OCI-M1 (cell line): ENCODE results near the gene LBR.
"Not testable (repeated sequence)": the region's sequence is repeated elsewhere in the genome, so short reads cannot be mapped to it uniquely, and the experiment has no call there.

Experiments
- DNase-seq: peaks from one replicate; lab custom pipeline; 2025; lab: John Stamatoyannopoulos, UW

LBR gene

GRCh38 chr1:225422795-225423517, 4.9 kb downstream of the LBR start:
- DNase-seq, result no peak

GRCh38 chr1:225422031-225422605, 5.7 kb downstream of the LBR start:
- no peak for DNase-seq

GRCh38 chr1:225418598-225418997, 9.2 kb downstream of the LBR start:
- DNase-seq, result no peak

- no peak for DNase-seq
These were observed 9.8 kb downstream of the LBR start for GRCh38 chr1:225418059-225418458.

GRCh38 chr1:225415967-225416745, 11.7 kb downstream of the LBR start:
- no peak for DNase-seq

GRCh38 chr1:225415307-225415706, 12.5 kb downstream of the LBR start:
- DNase-seq, result no peak

- no peak for DNase-seq
These were observed 14.0 kb downstream of the LBR start for GRCh38 chr1:225413708-225414375.

- no peak for DNase-seq
These were observed 15.0 kb downstream of the LBR start for GRCh38 chr1:225412803-225413351.

GRCh38 chr1:225412321-225412720, 15.5 kb downstream of the LBR start:
- DNase-seq, result no peak

GRCh38 chr1:225410036-225410435, 17.8 kb downstream of the LBR start:
- no peak for DNase-seq

- no peak for DNase-seq
These were observed 18.8 kb downstream of the LBR start for GRCh38 chr1:225409051-225409450.

GRCh38 chr1:225408249-225408648, 19.6 kb downstream of the LBR start:
- DNase-seq, result no peak

- no peak for DNase-seq
These were observed 20.1 kb downstream of the LBR start for GRCh38 chr1:225407755-225408154.

- DNase-seq, result no peak
These were observed 20.7 kb downstream of the LBR start for GRCh38 chr1:225406976-225407725.

GRCh38 chr1:225400968-225401367, 26.9 kb downstream of the LBR start:
- DNase-seq, result no peak

- DNase-seq, result no peak
These were observed 31.5 kb downstream of the LBR start for GRCh38 chr1:225396357-225396756.

GRCh38 chr1:225389843-225390242, 38.0 kb downstream of the LBR start:
- no peak for DNase-seq

GRCh38 chr1:225388372-225388771, 39.5 kb downstream of the LBR start:
- DNase-seq, result no peak

- DNase-seq, result not testable (repeated sequence)
These were observed 41.0 kb downstream of the LBR start for GRCh38 chr1:225386860-225387259.

GRCh38 chr1:225380691-225381090, 47.1 kb downstream of the LBR start:
- DNase-seq, result no peak

- DNase-seq, result no peak
These were observed 49.0 kb downstream of the LBR start for GRCh38 chr1:225378880-225379279.

GRCh38 chr1:225374996-225375395, 52.8 kb downstream of the LBR start:
- DNase-seq, result no peak
